HG02884 (cell line): Measurements from ENCODE around the gene CPM.

Source experiments
- ATAC-seq: cut with Tn5 transposase; IDR thresholded peaks from one replicate; pipeline ENCODE4 v1.9.1; 2021; ENCODE audit warnings: mild to moderate bottlenecking, moderate library complexity; ENCODE audit not compliant: unreplicated experiment

The CPM gene

DNA sequence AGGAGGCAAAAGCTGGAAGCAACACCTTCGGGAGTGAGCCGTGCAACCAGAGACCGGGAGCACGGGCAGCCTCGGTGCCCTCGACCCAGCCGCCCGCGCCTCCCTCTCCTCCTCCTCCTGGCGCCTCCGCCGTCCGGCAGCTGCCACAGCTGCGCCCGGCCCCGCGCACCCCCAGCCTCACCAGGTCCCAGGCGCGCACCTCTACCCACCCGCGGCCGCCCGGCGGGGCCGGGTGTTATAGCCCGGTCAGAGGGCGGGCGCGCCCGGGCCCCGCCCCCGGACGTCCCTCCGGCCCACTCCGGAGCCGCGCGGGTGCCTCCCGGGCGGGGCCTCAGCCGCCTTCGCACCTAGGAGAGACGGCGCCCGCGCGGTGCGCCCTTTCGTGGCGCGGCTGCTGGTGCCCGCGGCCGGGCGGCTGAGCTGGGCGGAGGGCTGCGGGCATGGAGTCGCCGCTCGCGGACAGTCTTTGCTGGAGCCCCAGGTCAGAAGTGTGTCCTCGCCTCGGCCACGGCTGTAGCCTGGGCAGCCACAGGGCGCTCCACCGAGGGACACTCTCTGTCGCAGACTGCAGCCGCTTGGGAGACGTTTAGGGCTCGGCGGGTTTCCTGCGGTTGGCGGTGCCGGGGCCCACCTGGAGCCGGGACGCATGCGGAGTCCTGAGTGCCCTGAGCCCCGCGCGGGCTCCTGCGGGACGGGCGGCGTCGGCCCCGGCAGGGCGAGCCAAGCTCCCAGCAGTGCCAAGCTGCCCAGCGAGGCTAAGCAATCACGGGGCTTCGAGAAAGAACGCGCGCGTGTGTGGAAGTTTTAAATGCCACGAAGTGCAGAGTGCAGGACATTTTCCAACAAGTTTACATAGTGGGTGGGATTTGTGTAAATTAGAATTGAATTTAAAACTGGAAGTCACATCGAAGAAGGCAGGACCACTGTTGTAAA is at the start of gene CPM:
TSS of gene CPM (minus strand) at position 211 of the 933 bp plus-strand sequence. CDS start 334 bp downstream, outside the sequence.
- peak; percentile 93 for ATAC-seq

DNA sequence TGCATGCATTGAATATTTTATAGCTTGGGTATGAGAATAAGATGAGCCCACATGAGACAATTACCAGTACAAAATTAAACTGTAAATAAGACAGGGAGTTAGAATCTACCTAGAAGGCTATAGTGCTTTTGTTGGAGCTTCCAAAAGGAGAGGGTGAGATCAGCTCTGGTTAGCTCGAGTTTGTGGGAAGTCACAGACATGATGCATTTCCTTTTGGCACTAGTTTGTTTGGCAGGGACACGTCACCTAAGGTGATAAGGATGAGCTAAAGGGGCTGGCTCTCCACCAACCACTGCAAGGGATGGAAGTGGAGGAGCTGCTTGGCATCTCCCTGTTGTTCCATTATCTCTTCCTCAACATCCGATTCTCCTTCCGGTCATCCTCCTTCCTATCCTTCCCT is 48.5 kb upstream of the CPM start:
- ATAC-seq, result no peak

DNA sequence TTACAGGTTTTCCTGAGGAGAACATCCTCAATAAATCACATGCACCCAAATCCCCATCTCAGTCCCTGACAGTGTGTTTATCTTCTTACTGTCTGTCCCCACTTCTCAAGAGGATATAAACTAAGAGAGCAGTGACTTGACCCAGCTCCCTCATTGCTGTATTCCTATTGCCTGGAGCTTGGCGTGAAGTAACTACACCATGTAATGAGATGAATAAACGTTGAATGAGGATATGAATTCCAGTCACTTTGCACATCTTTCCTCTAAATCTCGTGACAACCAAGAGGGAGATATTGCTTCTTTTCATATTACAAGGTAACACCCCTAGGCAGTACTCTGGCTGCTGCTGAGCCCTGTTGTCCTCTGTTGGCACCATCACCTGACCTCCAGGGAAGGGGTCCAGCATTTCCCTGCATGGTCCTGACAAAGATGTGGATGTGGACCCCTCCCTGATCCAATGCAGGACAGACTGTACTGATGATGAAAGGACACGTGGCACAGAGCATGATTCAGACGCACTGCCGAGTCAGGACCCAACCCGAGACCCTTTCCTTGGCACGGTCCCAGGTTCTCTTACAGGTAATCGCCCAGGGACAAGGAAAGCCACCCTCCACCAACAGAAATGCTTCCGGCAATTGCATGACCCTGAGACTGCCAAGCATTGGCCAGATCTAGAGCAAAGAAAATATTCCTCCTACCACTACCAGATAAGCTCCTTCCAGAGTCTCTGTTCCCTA is 47.7 kb upstream of the CPM start:
- ATAC-seq, result no peak

DNA sequence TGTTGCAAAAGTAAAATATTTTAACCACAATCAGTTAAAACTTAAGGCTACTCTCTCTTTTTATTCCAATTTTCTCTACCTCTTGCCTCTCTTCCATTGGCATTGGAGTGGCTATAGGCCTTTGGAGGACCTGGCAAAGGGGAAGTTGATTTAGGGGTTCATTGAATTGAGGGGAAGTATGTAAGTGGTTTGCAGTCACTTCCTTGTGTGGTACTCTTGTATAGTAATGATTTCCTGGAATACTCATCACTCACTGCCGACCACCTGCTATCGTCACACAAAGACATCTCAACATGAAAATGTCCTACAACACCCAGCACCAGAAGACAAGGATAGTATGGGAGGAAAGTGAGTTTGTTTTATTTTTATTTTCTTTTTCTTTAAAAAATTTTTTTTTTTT is 45.7 kb upstream of the CPM start:
- no peak for ATAC-seq

DNA sequence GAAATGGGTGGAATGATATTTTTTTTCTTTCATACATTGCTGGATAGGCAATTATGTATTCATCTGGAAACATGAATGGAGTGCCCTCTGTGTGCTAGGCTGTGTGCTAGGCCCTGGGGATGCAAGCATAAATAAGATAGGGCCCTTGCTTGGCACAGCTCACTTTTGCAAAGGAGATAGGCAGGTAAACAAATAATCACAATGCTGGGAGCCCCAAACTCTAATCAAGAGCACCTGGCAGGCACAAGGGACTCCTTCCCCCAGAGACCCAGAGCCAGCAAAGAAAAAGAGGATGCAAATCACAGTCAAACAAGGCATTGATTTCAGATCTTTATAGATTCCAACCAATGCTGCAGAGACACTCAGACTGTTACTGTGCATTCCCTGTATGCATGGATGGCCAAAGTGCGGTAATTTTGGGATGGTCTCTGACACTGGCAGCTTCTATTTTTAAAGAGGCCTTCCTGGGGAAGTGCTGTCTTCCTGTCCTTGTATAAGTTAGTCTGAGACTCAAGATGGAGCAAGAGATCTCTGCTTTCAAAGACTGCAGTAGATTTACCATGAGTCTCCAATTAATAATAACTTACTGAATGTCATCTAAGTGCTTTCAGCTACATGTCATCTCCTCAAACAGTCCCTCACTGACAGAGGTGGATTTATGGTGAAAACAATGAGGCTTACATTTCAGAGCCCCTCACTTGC is 45.1 kb upstream of the CPM start:
- ATAC-seq, result no peak

DNA sequence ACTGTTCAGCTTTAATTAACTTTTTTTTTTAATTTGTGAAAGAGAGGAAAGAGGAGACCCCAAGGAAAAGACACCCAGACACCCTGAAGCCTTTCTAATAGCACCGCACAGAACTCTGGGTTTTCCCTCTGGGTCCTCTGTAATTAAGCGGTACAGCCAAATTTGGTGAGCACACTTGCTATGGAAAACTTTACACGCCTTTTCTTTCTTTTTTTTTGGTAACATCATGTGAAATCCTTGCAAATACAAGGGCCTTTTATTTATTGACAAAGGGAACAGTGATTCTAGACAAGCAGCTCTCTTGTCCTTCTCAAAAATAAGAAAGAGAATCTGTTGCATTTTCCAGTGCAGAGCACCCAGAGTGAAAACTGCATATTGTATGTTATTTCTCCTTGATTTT is 44.4 kb upstream of the CPM start:
- ATAC-seq, result no peak

DNA sequence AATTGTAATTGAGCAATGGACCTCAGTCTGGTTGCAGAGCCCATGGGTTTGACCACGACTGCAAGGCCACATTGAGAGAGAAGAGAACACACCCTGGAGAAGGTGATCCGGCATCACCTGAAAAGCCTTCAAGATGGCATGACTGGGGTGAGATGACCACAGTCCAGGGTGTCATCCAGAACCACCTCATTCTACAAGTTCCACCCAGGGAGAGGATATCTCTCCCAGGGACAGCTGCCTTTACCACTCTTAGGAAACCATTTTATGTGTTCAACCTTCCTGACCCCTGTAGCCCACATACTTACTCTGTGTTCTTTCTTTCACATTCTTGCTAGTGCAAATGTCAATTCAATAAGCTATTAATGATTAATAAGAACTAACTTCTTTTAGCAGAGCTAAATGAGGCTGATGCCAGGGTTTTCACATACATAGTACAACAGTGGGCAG is 43.4 kb upstream of the CPM start:
- no peak for ATAC-seq

DNA sequence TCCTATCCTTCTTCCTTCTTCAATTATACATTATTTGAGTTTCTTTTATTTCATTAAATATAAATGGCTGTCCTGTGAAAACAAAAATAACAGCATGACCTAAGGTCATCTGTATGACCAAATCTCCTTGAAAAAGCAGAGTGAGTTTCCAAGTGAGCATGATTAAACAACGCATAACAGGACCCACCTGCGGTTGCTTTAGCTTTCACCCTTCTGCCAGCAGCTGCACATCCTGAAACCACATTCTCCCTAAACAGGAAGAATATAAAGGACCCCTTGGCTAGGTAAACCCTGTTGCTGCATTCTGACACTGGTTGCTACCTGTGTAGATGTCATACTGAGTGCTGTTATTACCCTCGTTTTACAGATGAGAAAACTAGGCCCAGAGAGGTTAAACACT is 42.8 kb upstream of the CPM start:
- no peak for ATAC-seq

DNA sequence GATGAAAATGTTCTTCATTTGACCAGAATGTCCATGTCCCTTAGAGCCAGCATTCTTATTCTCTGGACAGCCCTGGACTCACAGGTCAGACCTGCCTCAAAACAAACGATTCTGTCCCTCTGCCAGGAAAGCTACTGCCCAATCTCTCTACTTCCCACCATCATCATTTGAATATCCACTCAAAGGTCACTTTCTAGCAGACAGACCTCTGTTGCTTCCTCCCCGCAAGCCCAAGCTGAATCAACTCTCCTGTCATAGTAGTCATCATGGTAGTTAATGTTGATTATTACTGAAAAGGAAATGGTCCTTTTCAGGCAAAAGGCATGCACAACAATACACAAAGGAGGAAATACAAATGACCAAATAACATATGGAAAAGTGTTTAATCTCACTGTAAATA is 39.6 kb upstream of the CPM start:
- ATAC-seq, result no peak

DNA sequence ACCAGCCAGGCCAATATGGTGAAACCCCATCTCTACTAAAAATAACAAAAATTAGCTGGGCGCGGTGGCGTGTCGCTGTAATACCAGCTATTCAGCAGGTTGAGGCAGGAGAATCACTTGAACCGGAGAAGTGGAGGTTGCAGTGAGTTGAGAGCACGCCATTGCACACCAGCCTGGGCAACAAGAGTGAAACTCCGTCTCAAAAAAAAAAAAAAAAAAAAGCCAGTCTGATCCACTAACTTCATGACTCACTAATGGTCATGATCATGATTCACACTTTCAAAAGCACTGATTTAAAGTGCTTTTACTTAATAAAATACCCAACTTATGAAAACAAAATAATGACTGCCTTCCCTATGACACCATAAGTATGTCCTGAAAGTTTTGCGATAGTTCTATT is 38.4 kb upstream of the CPM start:
- ATAC-seq, result no peak

DNA sequence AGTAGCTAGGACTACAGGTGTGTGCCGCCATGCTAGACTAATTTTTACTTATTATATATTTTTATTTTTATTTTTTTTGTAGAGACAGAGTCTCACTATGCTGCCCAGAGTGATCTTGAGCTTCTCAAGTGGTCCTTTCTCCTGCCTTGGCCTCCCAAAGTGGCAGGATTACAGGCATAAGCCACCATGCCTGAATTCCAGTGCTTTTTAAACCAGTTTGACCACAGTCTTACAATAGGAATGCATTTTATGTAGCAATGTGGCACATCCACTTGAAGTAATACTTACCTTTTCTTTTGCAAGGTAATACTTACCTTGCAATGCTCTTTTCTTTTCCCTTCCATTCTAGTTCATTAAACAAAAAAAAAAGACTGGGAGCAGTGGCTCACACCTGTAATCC is 38.0 kb upstream of the CPM start:
- ATAC-seq, result no peak

DNA sequence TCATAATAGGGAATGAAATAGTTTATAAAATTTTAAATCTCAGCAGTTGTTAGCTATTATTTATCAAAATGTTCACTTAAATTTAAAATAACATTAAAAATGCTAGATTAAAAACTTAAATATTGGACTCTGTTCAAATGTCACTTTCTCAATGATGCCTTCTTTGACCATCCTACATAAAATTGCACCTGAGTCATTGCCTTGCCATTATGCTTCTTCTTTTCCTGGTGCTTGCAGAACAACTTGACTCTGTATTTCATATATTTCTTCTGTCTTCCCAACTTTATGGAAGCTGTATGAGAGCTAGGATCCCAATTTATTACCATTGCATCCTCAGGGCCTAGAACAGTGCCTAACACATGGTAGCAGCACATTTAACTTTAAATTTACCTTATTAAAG is 37.3 kb upstream of the CPM start:
- no peak for ATAC-seq

DNA sequence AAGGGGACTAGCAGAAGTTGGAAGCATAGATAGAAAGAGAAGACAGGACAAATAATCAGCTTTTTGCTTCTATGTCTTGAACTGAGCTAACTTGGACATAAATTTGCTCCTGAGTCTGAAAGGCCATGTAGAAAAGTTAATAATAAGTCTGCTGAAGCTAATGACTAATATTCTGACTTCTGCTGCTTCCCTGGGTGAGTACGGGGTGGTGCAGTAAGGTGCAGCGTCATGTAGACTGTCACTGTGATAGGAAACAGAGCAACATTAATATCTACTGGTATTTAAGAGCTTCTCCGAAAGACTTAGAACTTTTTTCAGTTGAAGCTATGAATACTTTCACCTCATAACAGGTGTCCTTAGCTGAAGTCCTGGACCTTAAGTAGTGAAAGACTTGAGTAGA is 34.1 kb upstream of the CPM start:
- no peak for ATAC-seq

DNA sequence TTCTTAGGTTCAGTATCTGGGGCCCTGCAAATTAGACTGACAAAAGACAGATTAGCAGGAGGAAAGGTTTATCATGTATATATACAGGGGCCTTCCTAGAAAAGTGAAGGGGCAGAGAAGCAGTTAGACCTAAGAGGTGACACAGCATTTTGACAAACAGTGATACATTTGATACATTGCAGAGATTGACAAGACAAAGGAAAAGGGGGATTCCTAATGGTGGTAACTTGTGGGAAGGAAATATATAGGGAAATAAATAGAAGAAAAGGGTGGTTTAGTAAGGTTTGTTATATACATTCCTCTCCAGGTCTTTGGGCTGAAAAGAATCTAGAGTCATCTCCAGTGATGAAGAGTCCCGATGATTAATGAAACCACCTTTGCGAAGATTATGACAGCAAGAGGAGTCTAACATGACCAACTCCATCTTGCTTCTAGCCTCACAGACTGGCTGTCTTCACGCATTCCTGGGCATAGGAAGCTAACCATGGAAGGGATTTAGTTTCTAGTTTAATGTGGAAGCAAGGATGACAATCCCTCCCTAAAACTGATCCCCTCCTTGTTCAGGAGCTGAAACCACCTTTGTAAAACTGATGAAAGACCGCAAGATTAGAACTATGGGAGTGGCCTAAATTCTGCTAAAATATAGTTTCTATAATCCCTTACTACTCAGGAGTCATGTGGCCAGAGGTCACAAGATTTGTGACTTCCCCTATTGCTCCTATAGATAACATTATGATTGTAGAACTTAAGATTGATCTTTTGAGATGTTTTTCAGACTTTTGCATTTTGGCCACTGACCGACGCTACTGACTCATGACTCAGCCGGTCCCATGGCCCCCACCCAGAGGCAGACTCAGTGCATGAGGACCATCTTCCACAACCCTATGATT is 31.1 kb upstream of the CPM start:
- ATAC-seq, result no peak

DNA sequence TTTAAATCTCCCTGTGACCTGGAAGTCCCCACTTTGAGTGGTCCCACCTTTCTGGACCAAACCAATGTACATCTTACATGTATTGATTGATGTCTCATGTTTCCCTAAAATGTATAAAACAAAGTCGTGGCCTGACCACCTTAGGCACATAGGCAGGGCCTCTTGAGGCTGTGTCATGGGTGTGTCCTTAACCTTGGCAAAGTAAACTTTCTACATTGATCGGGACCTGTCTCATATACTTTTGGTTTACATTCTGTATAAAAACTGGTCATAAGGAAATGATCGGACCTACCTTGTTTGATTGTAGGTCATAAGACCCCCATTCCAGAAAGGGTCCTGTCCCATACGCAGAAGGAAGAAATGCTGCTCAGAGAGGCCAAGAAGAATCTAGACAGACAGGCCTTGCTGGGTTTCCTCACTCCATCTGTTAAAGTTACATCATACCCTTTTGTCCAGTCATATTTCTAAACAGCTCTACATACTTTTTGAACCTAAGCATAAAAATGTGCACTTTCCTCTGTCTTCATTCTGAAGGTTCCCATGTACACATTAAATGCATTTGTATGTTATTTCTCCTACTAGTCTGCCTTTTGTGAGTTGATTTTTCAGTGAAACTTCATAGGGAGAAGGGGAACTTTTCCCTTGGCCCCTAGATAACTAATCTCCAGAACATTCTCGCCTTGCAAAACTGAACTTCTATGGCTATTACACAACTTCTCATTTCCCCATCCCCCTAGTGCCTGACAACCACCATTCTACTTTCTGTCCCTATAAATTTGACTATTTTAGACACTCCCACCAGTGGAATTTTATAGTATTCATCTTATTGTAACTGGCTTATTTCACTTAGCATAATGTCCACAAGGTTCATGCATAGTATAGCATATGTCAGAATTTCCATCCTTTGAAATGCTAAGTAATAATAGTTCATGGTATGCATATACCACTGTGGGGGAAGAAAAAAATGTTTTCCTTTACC is 30.2 kb upstream of the CPM start:
- ATAC-seq, result no peak

DNA sequence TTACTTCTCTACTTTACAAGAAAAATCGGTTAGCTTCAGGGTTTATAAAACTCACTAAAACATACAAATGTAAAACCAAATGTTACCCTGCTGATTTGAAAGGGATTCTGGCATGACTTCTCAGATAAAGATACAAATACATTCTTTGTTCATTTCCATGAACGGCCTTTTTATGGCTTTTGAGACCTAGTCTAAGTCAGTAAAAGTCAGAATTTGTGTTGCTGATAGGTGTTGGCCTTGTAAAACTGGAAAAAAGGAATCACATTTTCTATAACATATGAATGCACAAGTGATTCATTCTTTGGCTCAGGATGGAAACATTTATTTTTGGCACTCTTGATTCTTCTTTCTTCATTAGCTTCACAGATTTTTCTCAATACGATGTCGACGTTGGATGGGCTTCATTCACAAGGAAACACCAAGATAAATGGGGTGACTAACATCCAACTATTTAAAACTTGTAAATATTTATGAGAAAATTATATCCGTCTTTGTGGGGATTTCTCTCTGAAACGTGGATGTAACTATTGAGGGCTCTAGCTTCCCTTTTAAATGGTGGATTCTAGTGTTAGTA is 27.0 kb upstream of the CPM start:
- ATAC-seq, result no peak

DNA sequence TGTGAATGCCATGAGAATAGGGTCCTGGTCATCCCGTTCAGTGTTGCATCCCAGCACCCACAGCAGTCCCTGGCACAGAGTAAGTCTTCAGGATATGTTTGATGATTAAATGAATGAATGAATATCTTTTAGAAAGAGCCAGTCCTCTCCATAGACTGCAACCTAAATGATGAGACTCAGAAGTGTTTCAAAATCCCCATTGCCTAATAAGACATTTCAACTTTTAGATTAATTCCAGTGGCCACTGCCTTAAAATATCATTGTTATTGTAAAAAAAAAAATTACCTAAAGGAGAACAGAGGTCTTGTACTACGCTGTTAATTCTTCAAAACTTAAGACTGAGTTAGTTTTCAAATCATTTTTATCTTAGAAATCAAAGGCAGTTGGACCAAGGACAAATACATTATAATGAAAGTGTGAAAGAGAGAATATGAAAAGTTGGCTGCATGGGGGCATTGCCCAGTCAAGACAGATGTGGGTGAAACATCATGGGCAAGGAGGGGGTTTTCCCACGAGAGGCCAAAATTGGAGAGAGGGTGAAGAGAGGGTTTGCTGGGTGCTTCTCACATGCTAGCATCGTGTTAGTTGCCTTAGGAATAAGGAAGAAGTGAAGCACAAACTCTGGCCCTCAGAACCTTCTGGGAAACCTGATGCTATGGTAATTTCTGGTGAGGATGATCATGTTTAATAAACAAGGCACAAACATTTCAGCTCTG is 26.3 kb upstream of the CPM start:
- ATAC-seq, result no peak

DNA sequence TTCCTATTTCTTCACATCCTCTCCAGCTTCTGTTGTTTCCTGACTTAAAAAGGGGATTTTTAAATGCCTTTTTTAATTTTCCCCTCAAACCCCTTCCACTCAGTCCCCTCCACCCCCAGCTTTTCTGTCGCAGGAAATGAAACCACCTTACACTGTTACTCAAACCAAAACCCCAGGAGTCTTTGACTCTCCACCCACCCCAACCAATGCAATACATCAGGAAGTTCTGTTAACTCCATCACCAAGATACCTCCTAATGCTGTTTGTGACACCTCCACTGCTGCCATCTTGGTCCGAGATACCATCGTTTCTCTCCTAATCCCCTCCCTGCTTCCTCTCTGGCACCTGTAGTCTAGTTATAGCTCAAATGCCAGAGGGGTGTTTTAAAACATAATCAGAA is 25.4 kb upstream of the CPM start:
- ATAC-seq, result peak; percentile 97
